Middle frontal gyrus (tissue), 1 donor: ENCODE data around the gene NIM1K.
A peak's percentile ranks its signal among the peaks of the same experiment; 100 is the strongest.
"Not testable (repeated sequence)": the region's sequence is repeated elsewhere in the genome, so short reads cannot be mapped to it uniquely, and the experiment has no call there.

Source experiments
- DNase-seq: peaks from one replicate; pipeline ENCODE4 v3.0.0-alpha.2; 2015; ENCODE audit warnings: low spot score; ENCODE audit errors: extremely low spot score

The NIM1K gene

GRCh38 chr5:43313035-43313853 is 121.2 kb downstream of the NIM1K start, which contains the start of gene HMGCS1:
Gene HMGCS1, minus strand, starts transcription at chr5:43313412. Its CDS starts 14,447 bp downstream, at chr5:43298965.
- peak; percentile 98 for DNase-seq

GRCh38 chr5:43313854-43314457 is 121.9 kb downstream of the NIM1K start:
- DNase-seq: no peak

- DNase-seq: no peak
These were observed 122.7 kb downstream of the NIM1K start for GRCh38 chr5:43314724-43315123.

GRCh38 chr5:43315263-43315662 is 123.2 kb downstream of the NIM1K start:
- DNase-seq: no peak

GRCh38 chr5:43315682-43316081 is 123.7 kb downstream of the NIM1K start:
- DNase-seq: no peak

GRCh38 chr5:43316421-43316820 is 124.4 kb downstream of the NIM1K start:
- no peak for DNase-seq

- DNase-seq: no peak
These were observed 128.8 kb downstream of the NIM1K start for GRCh38 chr5:43320846-43321245.

- not testable (repeated sequence) for DNase-seq
These were observed 131.5 kb downstream of the NIM1K start for GRCh38 chr5:43323488-43323887.

- not testable (repeated sequence) for DNase-seq
These were observed 133.6 kb downstream of the NIM1K start for GRCh38 chr5:43325624-43326023.
